HEK293 (cell line): ENCODE measurements around the gene NUDT3.
A peak's percentile ranks its signal among the peaks of the same experiment; 100 is the strongest.

ENCODE experiments used
- CTCF ChIA-PET: fragments of 350-600 bp; formaldehyde crosslinking; extraction: SDS; loops from one replicate; lab custom pipeline; 2021; ENCODE audit warnings: antibody characterized with exemption; lab: Yijun Ruan, JAX
- POLR2A ChIA-PET: fragments of 300-600 bp; formaldehyde crosslinking; extraction: SDS; loops from one replicate; lab custom pipeline; 2020; ENCODE audit warnings: antibody characterized with exemption, inconsistent platforms; lab: Yijun Ruan, JAX
- H3K27ac ChIP-seq: fragments of 200-500 bp; sonication (Bioruptor generic); 2 replicates; pipeline ENCODE4 v1.5.1; 2014; ENCODE audit warnings: low read depth, low read length, control low read depth, inconsistent platforms; ENCODE audit errors: extremely low read depth
- H3K36me3 ChIP-seq, 2 experiments: fragments of 200-500 bp in 1 of 2; sonication (Bioruptor generic) in 1 of 2; 1 replicate in 1 of 2; 2 replicates in 1 of 2; pipeline ENCODE4 v1.5.1; 2014 to 2017; ENCODE audit warnings: inconsistent platforms in 2 of 2, low read length in 2 of 2; ENCODE audit not compliant: control insufficient read depth in 2 of 2, insufficient read depth in 1 of 2
- H3K4me1 ChIP-seq: fragments of 200-500 bp; sonication (Bioruptor generic); 2 replicates; pipeline ENCODE4 v1.5.1; 2014; ENCODE audit warnings: mild to moderate bottlenecking, low read length, inconsistent platforms; ENCODE audit not compliant: control insufficient read depth, insufficient read depth
- H3K4me3 ChIP-seq: 2 replicates; pipeline ENCODE4 v1.5.1; 2011; ENCODE audit warnings: low read depth, mild to moderate bottlenecking, control low read depth, low read length, moderate library complexity
- H3K9me3 ChIP-seq: fragments of 200-500 bp; sonication (Bioruptor generic); 2 replicates; pipeline ENCODE4 v1.5.1; 2014; ENCODE audit warnings: low read depth, low read length, inconsistent platforms; ENCODE audit not compliant: control insufficient read depth, insufficient read depth
- BCL11B ChIP-seq: fragments of 450-650 bp; formaldehyde crosslinking; IDR thresholded peaks from 2 replicates; pipeline ENCODE4 v1.5.1; 2016; ENCODE audit warnings: low read depth, missing biosample characterization, missing genetic modification characterization
- GFI1B ChIP-seq: fragments of 450-650 bp; formaldehyde crosslinking; IDR thresholded peaks from 2 replicates; pipeline ENCODE4 v1.5.1; 2016; ENCODE audit warnings: missing biosample characterization, missing genetic modification characterization
- KLF10 ChIP-seq: fragments of 450-650 bp; IDR thresholded peaks from 2 replicates; pipeline ENCODE4 v1.5.1; 2018; ENCODE audit warnings: missing biosample characterization, mild to moderate bottlenecking, missing genetic modification characterization
- KLF9 ChIP-seq: fragments of 450-650 bp; formaldehyde crosslinking; IDR thresholded peaks from 2 replicates; pipeline ENCODE4 v1.5.1; 2016; ENCODE audit warnings: missing biosample characterization, missing genetic modification characterization, low read depth
- SP7 ChIP-seq: fragments of 450-650 bp; formaldehyde crosslinking; IDR thresholded peaks from 2 replicates; pipeline ENCODE4 v1.5.1; 2016; ENCODE audit warnings: missing biosample characterization, missing genetic modification characterization
- TCF7L2 ChIP-seq: IDR thresholded peaks from 2 replicates; pipeline ENCODE4 v1.6.1; 2011; ENCODE audit warnings: low read depth, mild to moderate bottlenecking, inconsistent platforms, low read length, moderate library complexity, borderline replicate concordance
- WT1 ChIP-seq: fragments of 450-650 bp; formaldehyde crosslinking; IDR thresholded peaks from 2 replicates; pipeline ENCODE4 v1.5.1; 2016; ENCODE audit warnings: missing biosample characterization, missing genetic modification characterization
- YY1 ChIP-seq: fragments of 450-650 bp; formaldehyde crosslinking; IDR thresholded peaks from 2 replicates; pipeline ENCODE4 v1.5.1; 2018; ENCODE audit warnings: missing biosample characterization, missing genetic modification characterization
- ZBTB10 ChIP-seq: fragments of 450-650 bp; formaldehyde crosslinking; IDR thresholded peaks from 2 replicates; pipeline ENCODE4 v1.5.1; 2016; ENCODE audit warnings: missing biosample characterization, missing genetic modification characterization
- ZBTB20 ChIP-seq: fragments of 450-650 bp; formaldehyde crosslinking; IDR thresholded peaks from 2 replicates; pipeline ENCODE4 v1.5.1; 2016; ENCODE audit warnings: missing biosample characterization, missing genetic modification characterization
- ZBTB7A ChIP-seq: fragments of 450-650 bp; formaldehyde crosslinking; IDR thresholded peaks from 2 replicates; pipeline ENCODE4 v1.5.1; 2016; ENCODE audit warnings: low read depth, missing biosample characterization, missing genetic modification characterization
- ZEB2 ChIP-seq: fragments of 450-650 bp; formaldehyde crosslinking; IDR thresholded peaks from 2 replicates; pipeline ENCODE4 v1.5.1; 2016; ENCODE audit warnings: missing biosample characterization, missing genetic modification characterization
- ZIC2 ChIP-seq: fragments of 450-650 bp; formaldehyde crosslinking; IDR thresholded peaks from 2 replicates; pipeline ENCODE4 v1.5.1; 2016; ENCODE audit warnings: missing biosample characterization, missing genetic modification characterization
- ZNF10 ChIP-seq: fragments of 450-650 bp; formaldehyde crosslinking; IDR thresholded peaks from 2 replicates; pipeline ENCODE4 v1.5.1; 2017; ENCODE audit warnings: missing biosample characterization, missing genetic modification characterization
- ZNF155 ChIP-seq: fragments of 450-650 bp; formaldehyde crosslinking; IDR thresholded peaks from 2 replicates; pipeline ENCODE4 v1.5.1; 2016; ENCODE audit warnings: missing biosample characterization, missing genetic modification characterization
- ZNF184 ChIP-seq: fragments of 450-650 bp; IDR thresholded peaks from 2 replicates; pipeline ENCODE4 v1.5.1; 2018; ENCODE audit warnings: missing biosample characterization, mild to moderate bottlenecking, missing genetic modification characterization
- ZNF248 ChIP-seq: fragments of 450-650 bp; formaldehyde crosslinking; IDR thresholded peaks from 2 replicates; pipeline ENCODE4 v1.5.1; 2017; ENCODE audit warnings: missing biosample characterization, missing genetic modification characterization
- ZNF266 ChIP-seq: fragments of 450-650 bp; formaldehyde crosslinking; IDR thresholded peaks from 2 replicates; pipeline ENCODE4 v1.5.1; 2016; ENCODE audit warnings: missing biosample characterization, missing genetic modification characterization, low read depth
- ZNF37A ChIP-seq: fragments of 450-650 bp; IDR thresholded peaks from 2 replicates; pipeline ENCODE4 v1.5.1; 2018; ENCODE audit warnings: missing biosample characterization, missing genetic modification characterization
- ZNF501 ChIP-seq: fragments of 450-650 bp; formaldehyde crosslinking; IDR thresholded peaks from 2 replicates; pipeline ENCODE4 v1.5.1; 2016; ENCODE audit warnings: missing biosample characterization, missing genetic modification characterization
- ZNF530 ChIP-seq: fragments of 450-650 bp; formaldehyde crosslinking; IDR thresholded peaks from 2 replicates; pipeline ENCODE4 v1.5.1; 2016; ENCODE audit warnings: low read depth, missing biosample characterization, missing genetic modification characterization
- ZNF548 ChIP-seq: fragments of 450-650 bp; formaldehyde crosslinking; IDR thresholded peaks from 2 replicates; pipeline ENCODE4 v1.5.1; 2016; ENCODE audit warnings: missing biosample characterization, missing genetic modification characterization
- ZNF549 ChIP-seq: fragments of 450-650 bp; IDR thresholded peaks from 2 replicates; pipeline ENCODE4 v1.5.1; 2018; ENCODE audit warnings: missing biosample characterization, missing genetic modification characterization, mild to moderate bottlenecking, inconsistent platforms, moderate library complexity
- ZNF596 ChIP-seq: fragments of 450-650 bp; IDR thresholded peaks from 2 replicates; pipeline ENCODE4 v1.5.0; 2018; ENCODE audit warnings: missing biosample characterization, mild to moderate bottlenecking, missing genetic modification characterization, moderate library complexity
- ZNF660 ChIP-seq: fragments of 450-650 bp; IDR thresholded peaks from 2 replicates; pipeline ENCODE4 v1.5.1; 2018; ENCODE audit warnings: missing biosample characterization, mild to moderate bottlenecking, missing genetic modification characterization
- ZNF704 ChIP-seq: fragments of 450-650 bp; formaldehyde crosslinking; IDR thresholded peaks from 2 replicates; pipeline ENCODE4 v1.5.1; 2016; ENCODE audit warnings: missing biosample characterization, missing genetic modification characterization
- ZXDB ChIP-seq: fragments of 450-650 bp; formaldehyde crosslinking; IDR thresholded peaks from 2 replicates; pipeline ENCODE4 v1.5.1; 2016; ENCODE audit warnings: missing biosample characterization, missing genetic modification characterization

NUDT3 gene

GRCh38 chr6:34237722-34238584 lies 154.5 kb downstream of the NUDT3 start (continued):
- TF ChIP-seq GFI1B (tag by site-specific recombination) (no peak), ZBTB10 (tag by site-specific recombination) (peak; percentile 87), BCL11B (tag by site-specific recombination) (peak; percentile 70; the same call in 1 of the 2 replicates), ZNF596 (0 out of 2 replicates have a peak, but pooled peaks have one; percentile 25), SP7 (peak; percentile 34), ZBTB20 (peak; percentile 23; the same call in 1 of the 2 replicates), ZBTB7A (0 out of 2 replicates have a peak, but pooled peaks have one; percentile 58), ZNF155 (no peak), ZIC2 (tag by site-specific recombination) (peak; percentile 19), KLF9 (tag by site-specific recombination) (peak; percentile 34; the same call in 1 of the 2 replicates), ZNF660 (peak; percentile 58), WT1 (tag by site-specific recombination) (peak; percentile 16; the same call in 1 of the 2 replicates), YY1 (0 out of 2 replicates have a peak, but pooled peaks have one; percentile 3), KLF10 (tag by site-specific recombination) (peak; percentile 48; the same call in 1 of the 2 replicates), ZNF501 (tag by site-specific recombination) (0 out of 2 replicates have a peak, but pooled peaks have one; percentile 19), ZNF10 (tag by site-specific recombination) (no peak), ZXDB (tag by site-specific recombination) (0 out of 2 replicates have a peak, but pooled peaks have one; percentile 46), ZEB2 (tag by site-specific recombination) (0 out of 2 replicates have a peak, but pooled peaks have one; percentile 38)
- TF ChIP-seq, all 188 proteins: peak for 35

GRCh38 chr6:34237316-34237721 lies 155.2 kb downstream of the NUDT3 start:
- CTCF ChIA-PET, result interaction anchor here (1.7 to 1.8 kb wide), 2 partner anchors 11 to 41 kb away, joined by 9 to 10 read pairs; partner anchors contain the start of gene SMIM29
- Histone ChIP-seq H3K9me3 (no peaks in the 10 kb centered on the region), H3K36me3 (peaks cover 0 to 31% of the 10 kb centered on the region in 2 experiments; a peak in 1 of 3 replicates), H3K4me1 (peaks cover 6% of the 10 kb centered on the region; the same call in 1 of the 2 replicates)
- TF ChIP-seq ZNF549 (tag by site-specific recombination) (no peak), ZNF530 (tag by site-specific recombination) (no peak), ZNF548 (tag by site-specific recombination) (no peak), ZNF184 (tag by site-specific recombination) (no peak), ZNF248 (tag by site-specific recombination) (no peak), ZNF704 (tag by site-specific recombination) (no peak), ZNF37A (tag by site-specific recombination) (no peak), ZNF266 (tag by site-specific recombination) (no peak), TCF7L2 (no peak)
- TF ChIP-seq, all 188 proteins: peak for 0
- Histone ChIP-seq H3K27ac (peak overlapping the region; percentile 88), H3K4me3 (peak overlapping the region; percentile 67)
- POLR2A ChIA-PET, result interaction anchor here (0.6 to 1.7 kb wide), 10 partner anchors 8 to 526 kb away, joined by 3 to 23 read pairs (median 4); partner anchors contain the start of genes SMIM29 and UQCC2
